Measurements from ENCODE around the gene SOST.

SOST gene

GRCh38 chr17:43712397-43712796, 46.2 kb downstream of the SOST start:
- Histone ChIP-seq H4K20me1 (ENCODE audit: low read depth, low read length) (no peaks in the 10 kb centered on the region), H3K79me2 (ENCODE audit: insufficient read depth, low read length) (no peaks in the 10 kb centered on the region), H3K27ac (ENCODE audit: low read depth, low read length) (no peak overlapping the region), H3K9me2 (replicated peaks; ENCODE audit: insufficient read depth, low read length) (no peaks in the 10 kb centered on the region), H3K36me3 (ENCODE audit: low read length) (no peaks in the 10 kb centered on the region), H2AFZ (ENCODE audit: low read depth, low read length, severe bottlenecking) (no peak overlapping the region), H3K9ac (ENCODE audit: low read length) (no peak overlapping the region), H3K4me3 (ENCODE audit: insufficient read depth, low read length, poor library complexity, severe bottlenecking) (no peak overlapping the region), H3K4me2 (ENCODE audit: low read depth, low read length, poor library complexity, severe bottlenecking) (no peak overlapping the region), H3K27me3 (ENCODE audit: low read length) (no peaks in the 10 kb centered on the region), H3F3A (ENCODE audit: insufficient read depth) (no peaks in the 10 kb centered on the region), H3K9me3 (ENCODE audit: insufficient read depth, low read length) (no peaks in the 10 kb centered on the region)
- TF ChIP-seq EZH2phosphoT487 (conservative IDR thresholded peaks at IDR 0.05; ENCODE audit: low read length): no peak
- TF ChIP-seq, protein P1, sequence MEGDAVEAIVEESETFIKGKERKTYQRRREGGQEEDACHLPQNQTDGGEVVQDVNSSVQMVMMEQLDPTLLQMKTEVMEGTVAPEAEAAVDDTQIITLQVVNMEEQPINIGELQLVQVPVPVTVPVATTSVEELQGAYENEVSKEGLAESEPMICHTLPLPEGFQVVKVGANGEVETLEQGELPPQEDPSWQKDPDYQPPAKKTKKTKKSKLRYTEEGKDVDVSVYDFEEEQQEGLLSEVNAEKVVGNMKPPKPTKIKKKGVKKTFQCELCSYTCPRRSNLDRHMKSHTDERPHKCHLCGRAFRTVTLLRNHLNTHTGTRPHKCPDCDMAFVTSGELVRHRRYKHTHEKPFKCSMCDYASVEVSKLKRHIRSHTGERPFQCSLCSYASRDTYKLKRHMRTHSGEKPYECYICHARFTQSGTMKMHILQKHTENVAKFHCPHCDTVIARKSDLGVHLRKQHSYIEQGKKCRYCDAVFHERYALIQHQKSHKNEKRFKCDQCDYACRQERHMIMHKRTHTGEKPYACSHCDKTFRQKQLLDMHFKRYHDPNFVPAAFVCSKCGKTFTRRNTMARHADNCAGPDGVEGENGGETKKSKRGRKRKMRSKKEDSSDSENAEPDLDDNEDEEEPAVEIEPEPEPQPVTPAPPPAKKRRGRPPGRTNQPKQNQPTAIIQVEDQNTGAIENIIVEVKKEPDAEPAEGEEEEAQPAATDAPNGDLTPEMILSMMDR (IDR thresholded peaks at IDR 0.05; ENCODE audit: insufficient read depth, low read length, poor library complexity, severe bottlenecking): no peak

GRCh38 chr17:43710101-43710500, 48.5 kb downstream of the SOST start:
- no peak overlapping the region for H3K4me3 ChIP-seq (ENCODE audit: insufficient read depth, low read length, poor library complexity, severe bottlenecking)
- H3K9ac ChIP-seq (ENCODE audit: low read length): no peak overlapping the region

DNA sequence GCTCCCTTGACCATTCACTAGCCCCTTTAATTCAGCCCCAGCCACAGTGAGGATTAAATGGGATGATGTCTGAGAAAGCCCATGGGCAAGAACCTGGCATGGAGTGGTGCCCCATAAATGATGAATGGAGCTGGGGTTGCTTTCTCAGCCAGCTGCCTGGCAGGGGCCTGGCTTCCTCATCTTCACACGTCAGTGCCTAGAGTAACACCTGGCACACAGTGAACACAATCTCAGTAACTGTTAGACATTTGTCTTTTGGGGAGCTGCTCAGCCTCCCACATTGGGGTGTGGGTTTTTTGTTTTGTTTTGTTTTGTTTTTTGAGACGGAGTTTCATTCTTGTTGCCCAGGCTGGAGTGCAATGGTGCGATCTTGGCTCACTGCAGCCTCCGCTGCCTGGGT, 49.4 kb downstream of the SOST start:
- Histone ChIP-seq H3F3A (ENCODE audit: insufficient read depth) (no peaks in the 10 kb centered on the region), H3K9ac (ENCODE audit: low read length) (no peak overlapping the region), H3K9me3 (ENCODE audit: insufficient read depth, low read length) (no peaks in the 10 kb centered on the region), H4K20me1 (ENCODE audit: low read depth, low read length) (no peaks in the 10 kb centered on the region), H3K27me3 (ENCODE audit: low read length) (no peaks in the 10 kb centered on the region), H3K4me2 (ENCODE audit: low read depth, low read length, poor library complexity, severe bottlenecking) (no peak overlapping the region), H3K27ac (ENCODE audit: low read depth, low read length) (no peak overlapping the region), H3K9me2 (replicated peaks; ENCODE audit: insufficient read depth, low read length) (no peaks in the 10 kb centered on the region), H3K4me3 (ENCODE audit: insufficient read depth, low read length, poor library complexity, severe bottlenecking) (no peak overlapping the region), H2AFZ (ENCODE audit: low read depth, low read length, severe bottlenecking) (no peak overlapping the region), H3K36me3 (ENCODE audit: low read length) (no peaks in the 10 kb centered on the region), H3K79me2 (ENCODE audit: insufficient read depth, low read length) (no peaks in the 10 kb centered on the region)
- TF ChIP-seq EZH2phosphoT487 (conservative IDR thresholded peaks at IDR 0.05; ENCODE audit: low read length): no peak
- TF ChIP-seq, protein P1 (IDR thresholded peaks at IDR 0.05; ENCODE audit: insufficient read depth, low read length, poor library complexity, severe bottlenecking): no peak

More at GRCh38 chr17:43710101-43710500, 48.5 kb downstream of the SOST start:
- Histone ChIP-seq H2AFZ (ENCODE audit: low read depth, low read length, severe bottlenecking) (no peak overlapping the region), H3K4me2 (ENCODE audit: low read depth, low read length, poor library complexity, severe bottlenecking) (no peak overlapping the region), H3K27ac (ENCODE audit: low read depth, low read length) (no peak overlapping the region), H3K79me2 (ENCODE audit: insufficient read depth, low read length) (no peaks in the 10 kb centered on the region), H3K27me3 (ENCODE audit: low read length) (no peaks in the 10 kb centered on the region), H3K9me2 (replicated peaks; ENCODE audit: insufficient read depth, low read length) (no peaks in the 10 kb centered on the region), H3K36me3 (ENCODE audit: low read length) (no peaks in the 10 kb centered on the region), H3F3A (ENCODE audit: insufficient read depth) (no peaks in the 10 kb centered on the region), H4K20me1 (ENCODE audit: low read depth, low read length) (no peaks in the 10 kb centered on the region), H3K9me3 (ENCODE audit: insufficient read depth, low read length) (no peaks in the 10 kb centered on the region)
- TF ChIP-seq, protein P1 (IDR thresholded peaks at IDR 0.05; ENCODE audit: insufficient read depth, low read length, poor library complexity, severe bottlenecking): no peak

GRCh38 chr17:43707184-43707583, 51.4 kb downstream of the SOST start:
- Histone ChIP-seq H3K79me2 (ENCODE audit: insufficient read depth, low read length) (no peaks in the 10 kb centered on the region), H3K36me3 (ENCODE audit: low read length) (no peaks in the 10 kb centered on the region), H4K20me1 (ENCODE audit: low read depth, low read length) (no peaks in the 10 kb centered on the region), H3K27me3 (ENCODE audit: low read length) (no peaks in the 10 kb centered on the region), H3K27ac (ENCODE audit: low read depth, low read length) (no peak overlapping the region), H3K4me3 (ENCODE audit: insufficient read depth, low read length, poor library complexity, severe bottlenecking) (no peak overlapping the region), H3F3A (ENCODE audit: insufficient read depth) (no peaks in the 10 kb centered on the region), H3K9me2 (replicated peaks; ENCODE audit: insufficient read depth, low read length) (no peaks in the 10 kb centered on the region), H3K4me2 (ENCODE audit: low read depth, low read length, poor library complexity, severe bottlenecking) (no peak overlapping the region), H3K9me3 (ENCODE audit: insufficient read depth, low read length) (no peaks in the 10 kb centered on the region), H3K9ac (ENCODE audit: low read length) (no peak overlapping the region), H2AFZ (ENCODE audit: low read depth, low read length, severe bottlenecking) (no peak overlapping the region)
- TF ChIP-seq, protein P1 (IDR thresholded peaks at IDR 0.05; ENCODE audit: insufficient read depth, low read length, poor library complexity, severe bottlenecking): no peak
- TF ChIP-seq EZH2phosphoT487 (conservative IDR thresholded peaks at IDR 0.05; ENCODE audit: low read length): no peak
